Measurements from ENCODE around the gene TMEM117. TPM values are rescaled to one million over a fixed set of nuclear protein-coding genes. Genes with fewer than 3 reads are reported as not detected.

TMEM117 gene
- total RNA-seq, 2 donors from 2014 or later: 0.79 to 1.4 TPM

- H3K36me3 Mint-ChIP-seq (ENCODE audit: low read depth): no peaks in the 10 kb centered on the region
Observed at GRCh38 chr12:44077294-44077693, 241.4 kb downstream of the TMEM117 start.

GRCh38 chr12:44078273-44078672, 242.4 kb downstream of the TMEM117 start:
- Histone ChIP-seq H3K9me3 (ENCODE audit: control insufficient read depth, low read length) (no peaks in the 10 kb centered on the region), H3K27ac (ENCODE audit: low read depth, low read length) (no peak overlapping the region), H3K4me1 (ENCODE audit: control insufficient read depth, insufficient read depth, low read length) (no peaks in the 10 kb centered on the region), H3K9ac (ENCODE audit: extremely low read depth, low read length, poor library complexity, severe bottlenecking) (no peak overlapping the region), H3K36me3 (ENCODE audit: control insufficient read depth, insufficient read depth, low read length) (no peaks in the 10 kb centered on the region), H3K4me3 (ENCODE audit: low read length) (no peak overlapping the region), H3K27me3 (ENCODE audit: control insufficient read depth, insufficient read depth, low read length, poor library complexity, severe bottlenecking) (no peaks in the 10 kb centered on the region)
- Mint-ChIP-seq H3K27me3 (ENCODE audit: insufficient read depth) (no peaks in the 10 kb centered on the region), H3K4me1 (no peaks in the 10 kb centered on the region), H3K4me3 (no peak overlapping the region), H3K9me3 (no peaks in the 10 kb centered on the region), H3K36me3 (ENCODE audit: low read depth) (no peaks in the 10 kb centered on the region), H3K27ac (no peak overlapping the region)
- 89 to 90% methylated on average over 3 to 4 of the region's 4 CpGs for WGBS, 2 experiments (ENCODE audit: insufficient coverage in 1 of 2, insufficient read length in 1 of 2)
- no peak for TF ChIP-seq CTCF (conservative IDR thresholded peaks at IDR 0.05)
- DNase-seq: no peak

More at GRCh38 chr12:44077294-44077693, 241.4 kb downstream of the TMEM117 start:
- Histone ChIP-seq H3K9me3 (ENCODE audit: control insufficient read depth, low read length) (no peaks in the 10 kb centered on the region), H3K4me3 (ENCODE audit: low read length) (no peak overlapping the region), H3K36me3 (ENCODE audit: control insufficient read depth, insufficient read depth, low read length) (no peaks in the 10 kb centered on the region), H3K27me3 (ENCODE audit: control insufficient read depth, insufficient read depth, low read length, poor library complexity, severe bottlenecking) (no peaks in the 10 kb centered on the region), H3K4me1 (ENCODE audit: control insufficient read depth, insufficient read depth, low read length) (no peaks in the 10 kb centered on the region), H3K9ac (ENCODE audit: extremely low read depth, low read length, poor library complexity, severe bottlenecking) (no peak overlapping the region), H3K27ac (ENCODE audit: low read depth, low read length) (no peak overlapping the region)
- H3K4me3 Mint-ChIP-seq: no peak overlapping the region
- H3K9me3 Mint-ChIP-seq: no peaks in the 10 kb centered on the region
- no peak overlapping the region for H3K27ac Mint-ChIP-seq
- 87 to 100% methylated on average over 1 to 2 of the region's 2 CpGs for whole genome bisulfite sequencing, 2 experiments (ENCODE audit: insufficient coverage in 1 of 2, insufficient read length in 1 of 2)
- H3K4me1 Mint-ChIP-seq: no peaks in the 10 kb centered on the region
- DNase-seq: no peak
- no peaks in the 10 kb centered on the region for H3K27me3 Mint-ChIP-seq (ENCODE audit: insufficient read depth)
- TF ChIP-seq CTCF (conservative IDR thresholded peaks at IDR 0.05): no peak

GRCh38 chr12:44088647-44089046, 252.8 kb downstream of the TMEM117 start:
- H3K27me3 Mint-ChIP-seq (ENCODE audit: insufficient read depth): no peaks in the 10 kb centered on the region

More at GRCh38 chr12:44088647-44089046, 252.8 kb downstream of the TMEM117 start:
- Mint-ChIP-seq H3K9me3 (no peaks in the 10 kb centered on the region), H3K4me3 (no peak overlapping the region), H3K36me3 (ENCODE audit: low read depth) (no peaks in the 10 kb centered on the region), H3K4me1 (no peaks in the 10 kb centered on the region), H3K27ac (no peak overlapping the region)
- WGBS, 2 experiments (ENCODE audit: insufficient coverage in 1 of 2, insufficient read length in 1 of 2): 95% methylated on average over 1 of the region's 1 CpG; no CpG with 5 or more reads in 1 of the 2 experiments
- no peak for DNase-seq
- Histone ChIP-seq H3K36me3 (ENCODE audit: control insufficient read depth, insufficient read depth, low read length) (no peaks in the 10 kb centered on the region), H3K4me1 (ENCODE audit: control insufficient read depth, insufficient read depth, low read length) (no peaks in the 10 kb centered on the region), H3K27me3 (ENCODE audit: control insufficient read depth, insufficient read depth, low read length, poor library complexity, severe bottlenecking) (no peaks in the 10 kb centered on the region), H3K9ac (ENCODE audit: extremely low read depth, low read length, poor library complexity, severe bottlenecking) (no peak overlapping the region), H3K9me3 (ENCODE audit: control insufficient read depth, low read length) (no peaks in the 10 kb centered on the region), H3K27ac (ENCODE audit: low read depth, low read length) (no peak overlapping the region), H3K4me3 (ENCODE audit: low read length) (no peak overlapping the region)
- TF ChIP-seq CTCF (conservative IDR thresholded peaks at IDR 0.05): no peak

All from endodermal cell (in vitro differentiated cells).